GM18517 (cell line): Measurements from ENCODE around the gene GP1BB.

Experiments used
- ATAC-seq: cut with Tn5 transposase; IDR thresholded peaks from one replicate; pipeline ENCODE4 v1.9.1; 2021; ENCODE audit warnings: mild to moderate bottlenecking, moderate library complexity; ENCODE audit not compliant: unreplicated experiment

GP1BB gene

GRCh38 chr22:19754701-19755144 is 31.4 kb downstream of the GP1BB start:
- no peak for ATAC-seq

- ATAC-seq = no peak
Observed at GRCh38 chr22:19755145-19755710, 31.9 kb downstream of the GP1BB start.

- no peak for ATAC-seq
Observed at GRCh38 chr22:19755722-19756287, 32.5 kb downstream of the GP1BB start.

- ATAC-seq = no peak
Observed at GRCh38 chr22:19756288-19757128, 33.2 kb downstream of the GP1BB start.

- ATAC-seq = no peak
Observed at GRCh38 chr22:19757140-19757984, 34.0 kb downstream of the GP1BB start.

GRCh38 chr22:19757985-19758895 is 34.9 kb downstream of the GP1BB start:
- ATAC-seq = no peak

GRCh38 chr22:19758896-19759426 is 35.6 kb downstream of the GP1BB start:
- ATAC-seq = no peak

- no peak for ATAC-seq
Observed at GRCh38 chr22:19759427-19760057, 36.2 kb downstream of the GP1BB start.

GRCh38 chr22:19760058-19760950 is 37.0 kb downstream of the GP1BB start, which contains the start of gene TBX1:
TSS of gene TBX1 (plus strand) at chr22:19760778. CDS start at chr22:19760844, 66 bp downstream.
- no peak for ATAC-seq

- no peak for ATAC-seq
Observed at GRCh38 chr22:19760951-19761724, 37.8 kb downstream of the GP1BB start.

GRCh38 chr22:19761725-19762567 is 38.6 kb downstream of the GP1BB start:
- ATAC-seq = no peak

GRCh38 chr22:19762568-19763457 is 39.5 kb downstream of the GP1BB start:
- no peak for ATAC-seq

- no peak for ATAC-seq
Observed at GRCh38 chr22:19763458-19764298, 40.3 kb downstream of the GP1BB start.

GRCh38 chr22:19764299-19764593 is 40.9 kb downstream of the GP1BB start:
- no peak for ATAC-seq
